ENCODE measurements around the gene GABBR2.

DNA sequence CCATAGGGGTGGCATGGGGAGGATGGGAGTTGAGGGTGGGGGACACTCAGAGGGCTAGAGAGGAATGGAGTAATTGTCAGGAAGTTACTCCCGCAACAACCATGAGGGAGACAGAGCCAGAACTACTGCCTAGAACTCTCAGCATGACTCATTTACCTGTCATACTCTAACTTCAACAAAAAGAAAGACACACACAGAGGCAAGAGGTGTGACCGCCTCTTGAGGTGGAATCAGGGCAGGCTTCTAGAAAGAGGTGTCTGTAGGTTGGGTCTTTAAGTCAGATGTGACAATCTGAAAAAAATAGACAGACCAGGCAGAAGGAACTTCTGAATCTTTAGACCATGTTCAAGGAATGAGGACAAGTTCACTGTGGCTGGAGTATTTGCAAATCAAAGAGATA is 73.4 kb downstream of the GABBR2 start:
- TF ChIP-seq JUN (IDR thresholded peaks at IDR 0.05; ENCODE audit: borderline replicate concordance, low read depth, low read length) (no peak), JUN (CRISPR knock-in tag; IDR thresholded peaks at IDR 0.05; ENCODE audit: borderline replicate concordance) (no peak), NFIC (IDR thresholded peaks at IDR 0.05) (no peak), TAF7 (tag; IDR thresholded peaks at IDR 0.05) (no peak), CREB3L1 (IDR thresholded peaks at IDR 0.05; ENCODE audit: borderline replicate concordance, low read depth) (no peak)
- TF ChIP-seq, protein P1, sequence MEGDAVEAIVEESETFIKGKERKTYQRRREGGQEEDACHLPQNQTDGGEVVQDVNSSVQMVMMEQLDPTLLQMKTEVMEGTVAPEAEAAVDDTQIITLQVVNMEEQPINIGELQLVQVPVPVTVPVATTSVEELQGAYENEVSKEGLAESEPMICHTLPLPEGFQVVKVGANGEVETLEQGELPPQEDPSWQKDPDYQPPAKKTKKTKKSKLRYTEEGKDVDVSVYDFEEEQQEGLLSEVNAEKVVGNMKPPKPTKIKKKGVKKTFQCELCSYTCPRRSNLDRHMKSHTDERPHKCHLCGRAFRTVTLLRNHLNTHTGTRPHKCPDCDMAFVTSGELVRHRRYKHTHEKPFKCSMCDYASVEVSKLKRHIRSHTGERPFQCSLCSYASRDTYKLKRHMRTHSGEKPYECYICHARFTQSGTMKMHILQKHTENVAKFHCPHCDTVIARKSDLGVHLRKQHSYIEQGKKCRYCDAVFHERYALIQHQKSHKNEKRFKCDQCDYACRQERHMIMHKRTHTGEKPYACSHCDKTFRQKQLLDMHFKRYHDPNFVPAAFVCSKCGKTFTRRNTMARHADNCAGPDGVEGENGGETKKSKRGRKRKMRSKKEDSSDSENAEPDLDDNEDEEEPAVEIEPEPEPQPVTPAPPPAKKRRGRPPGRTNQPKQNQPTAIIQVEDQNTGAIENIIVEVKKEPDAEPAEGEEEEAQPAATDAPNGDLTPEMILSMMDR (IDR thresholded peaks at IDR 0.05 in 2 of 3, conservative IDR thresholded peaks at IDR 0.05 in 1 of 3; ENCODE audit: insufficient read depth in 2 of 3, low read depth in 1 of 3, low read length in 3 of 3) = no peak

All from K562 (cell line).